Neural crest cell (in vitro differentiated cells): Measurements from ENCODE around the gene PDCD1LG2. TPM values are rescaled to one million over a fixed set of nuclear protein-coding genes. Genes with fewer than 3 reads are reported as not detected.

Source experiments
- DNase-seq: peaks from one replicate; pipeline ENCODE4 v3.0.0; 2021; ENCODE audit warnings: low read depth, mixed read lengths, low spot score
- H3K27ac Mint-ChIP-seq: one replicate; pipeline ENCODE4 v1.8.0; 2021; ENCODE audit warnings: mild to moderate bottlenecking, mixed read lengths; ENCODE audit not compliant: unreplicated experiment
- H3K27me3 Mint-ChIP-seq: 2 replicates; pipeline ENCODE4 v1.8.0; 2021; ENCODE audit warnings: low read depth, mild to moderate bottlenecking, mixed read lengths
- H3K36me3 Mint-ChIP-seq: 2 replicates; pipeline ENCODE4 v1.8.0; 2021; ENCODE audit warnings: low read depth, mild to moderate bottlenecking, mixed read lengths
- H3K4me1 Mint-ChIP-seq: 2 replicates; pipeline ENCODE4 v1.8.0; 2021; ENCODE audit warnings: mixed read lengths
- H3K4me3 Mint-ChIP-seq: one replicate; pipeline ENCODE4 v1.8.0; 2021; ENCODE audit warnings: mild to moderate bottlenecking, mixed read lengths
- H3K9me3 Mint-ChIP-seq: 2 replicates; pipeline ENCODE4 v1.8.0; 2021; ENCODE audit warnings: mixed read lengths
- total RNA-seq: library from RNA; stranded (reverse); gene quantifications from 2 replicates; pipeline ENCODE4 v1.2.1, GENCODE V29; 2021
- TF ChIP-seq, protein P1 (sequence below): fragments of 200-600 bp; sonication (generic); conservative IDR thresholded peaks from 2 replicates; pipeline ENCODE4 v1.5.0; 2021; ENCODE audit warnings: antibody characterized with exemption, mild to moderate bottlenecking

Gene PDCD1LG2
- total RNA-seq, 1 donor from 2014 or later = not detected

DNA sequence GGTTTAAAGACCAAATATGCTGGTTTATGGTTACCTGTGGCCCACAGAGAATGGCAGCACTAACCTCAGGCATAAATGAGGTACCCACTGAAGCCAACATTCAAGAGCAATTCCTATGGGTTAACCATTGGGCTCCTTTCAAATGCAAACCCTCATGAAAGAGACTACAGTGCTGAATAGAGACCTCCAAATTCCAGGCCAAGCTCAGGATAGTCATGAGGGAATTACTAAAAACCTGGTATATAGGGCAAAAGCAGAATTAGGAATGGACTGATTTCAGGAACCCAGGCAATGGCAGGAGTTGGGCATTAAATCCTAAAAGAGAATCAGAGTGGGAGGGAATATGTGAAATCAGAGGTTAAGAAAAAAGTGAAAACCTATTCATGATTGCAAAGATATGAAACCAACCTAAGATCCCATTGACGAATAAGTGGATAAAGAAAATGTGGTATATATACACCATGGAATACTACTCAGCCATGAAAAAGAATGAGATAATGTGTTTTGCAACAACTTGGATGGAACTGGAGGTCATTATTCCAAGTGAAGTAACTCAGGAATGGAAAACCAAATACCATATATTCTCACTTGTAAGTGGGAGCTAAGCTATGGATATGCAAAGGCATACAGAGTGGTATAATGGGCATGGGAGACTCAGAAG is 51.6 kb downstream of the PDCD1LG2 start:
- Mint-ChIP-seq H3K36me3 (no peaks in the 10 kb centered on the region), H3K9me3 (peaks cover 2% of the 10 kb centered on the region), H3K27me3 (no peaks in the 10 kb centered on the region), H3K27ac (no peak overlapping the region), H3K4me1 (peaks cover 37% of the 10 kb centered on the region), H3K4me3 (no peak overlapping the region)
- no peak for DNase-seq
- TF ChIP-seq, protein P1, sequence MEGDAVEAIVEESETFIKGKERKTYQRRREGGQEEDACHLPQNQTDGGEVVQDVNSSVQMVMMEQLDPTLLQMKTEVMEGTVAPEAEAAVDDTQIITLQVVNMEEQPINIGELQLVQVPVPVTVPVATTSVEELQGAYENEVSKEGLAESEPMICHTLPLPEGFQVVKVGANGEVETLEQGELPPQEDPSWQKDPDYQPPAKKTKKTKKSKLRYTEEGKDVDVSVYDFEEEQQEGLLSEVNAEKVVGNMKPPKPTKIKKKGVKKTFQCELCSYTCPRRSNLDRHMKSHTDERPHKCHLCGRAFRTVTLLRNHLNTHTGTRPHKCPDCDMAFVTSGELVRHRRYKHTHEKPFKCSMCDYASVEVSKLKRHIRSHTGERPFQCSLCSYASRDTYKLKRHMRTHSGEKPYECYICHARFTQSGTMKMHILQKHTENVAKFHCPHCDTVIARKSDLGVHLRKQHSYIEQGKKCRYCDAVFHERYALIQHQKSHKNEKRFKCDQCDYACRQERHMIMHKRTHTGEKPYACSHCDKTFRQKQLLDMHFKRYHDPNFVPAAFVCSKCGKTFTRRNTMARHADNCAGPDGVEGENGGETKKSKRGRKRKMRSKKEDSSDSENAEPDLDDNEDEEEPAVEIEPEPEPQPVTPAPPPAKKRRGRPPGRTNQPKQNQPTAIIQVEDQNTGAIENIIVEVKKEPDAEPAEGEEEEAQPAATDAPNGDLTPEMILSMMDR = no peak

DNA sequence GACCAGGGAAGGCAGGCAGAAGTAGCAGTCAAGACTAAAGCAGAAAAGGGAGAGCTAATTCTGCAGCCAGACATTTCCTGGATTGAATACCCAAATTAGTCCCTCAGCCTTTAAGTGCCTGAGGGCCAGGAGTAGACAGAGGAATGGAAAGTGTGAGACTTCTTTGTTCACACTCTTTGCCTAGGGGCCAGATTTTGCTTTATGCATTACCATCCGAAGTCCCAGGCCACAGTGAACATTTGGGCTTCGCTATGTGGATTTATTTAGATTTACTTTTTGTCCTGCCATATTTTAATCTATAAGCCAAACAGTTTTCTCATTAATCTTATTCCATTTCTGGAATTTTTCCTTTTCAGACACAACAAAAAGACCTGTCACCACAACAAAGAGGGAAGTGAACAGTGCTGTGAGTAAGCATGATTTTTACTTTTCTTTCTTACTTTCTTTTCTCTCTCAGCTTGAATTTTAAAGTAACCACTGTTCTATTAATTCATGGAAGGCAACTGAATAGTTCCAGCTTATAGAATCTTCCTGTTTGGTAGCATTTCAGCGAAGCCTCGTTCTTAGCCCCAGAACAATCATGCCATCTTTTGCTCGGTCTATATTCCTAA is 52.6 kb downstream of the PDCD1LG2 start:
- TF ChIP-seq, protein P1 = no peak
- H3K4me3 Mint-ChIP-seq = no peak overlapping the region
- no peaks in the 10 kb centered on the region for H3K27me3 Mint-ChIP-seq
- peak overlapping the region; percentile 6 for H3K27ac Mint-ChIP-seq
- peaks cover 2% of the 10 kb centered on the region for H3K9me3 Mint-ChIP-seq
- no peak for DNase-seq
- peaks cover 27% of the 10 kb centered on the region for H3K4me1 Mint-ChIP-seq
- no peaks in the 10 kb centered on the region for H3K36me3 Mint-ChIP-seq

DNA sequence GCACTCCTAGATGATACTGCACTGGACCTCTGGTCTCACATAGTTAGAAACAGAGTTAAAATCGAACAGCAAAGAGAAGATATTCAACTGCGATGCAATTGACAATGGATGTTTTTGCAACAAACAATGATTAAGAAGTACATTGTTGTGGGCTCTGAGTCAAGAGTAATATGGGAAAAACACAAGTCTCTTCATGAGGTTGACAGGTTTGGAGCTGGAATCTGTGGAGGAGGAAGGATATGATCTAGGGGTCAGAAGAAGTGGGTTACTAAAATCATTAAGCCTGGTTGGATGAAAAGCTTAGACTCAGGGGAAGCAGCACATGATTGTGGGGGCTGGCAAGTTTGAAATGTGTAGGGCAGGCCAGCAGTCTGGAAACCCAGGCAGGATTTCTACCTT is 53.1 kb downstream of the PDCD1LG2 start:
- no peaks in the 10 kb centered on the region for H3K27me3 Mint-ChIP-seq
- H3K27ac Mint-ChIP-seq = peak overlapping the region; percentile 6
- DNase-seq = no peak
- TF ChIP-seq, protein P1 = no peak
- peaks cover 22% of the 10 kb centered on the region for H3K4me1 Mint-ChIP-seq
- H3K9me3 Mint-ChIP-seq = peaks cover 2% of the 10 kb centered on the region
- H3K36me3 Mint-ChIP-seq = no peaks in the 10 kb centered on the region
- no peak overlapping the region for H3K4me3 Mint-ChIP-seq

DNA sequence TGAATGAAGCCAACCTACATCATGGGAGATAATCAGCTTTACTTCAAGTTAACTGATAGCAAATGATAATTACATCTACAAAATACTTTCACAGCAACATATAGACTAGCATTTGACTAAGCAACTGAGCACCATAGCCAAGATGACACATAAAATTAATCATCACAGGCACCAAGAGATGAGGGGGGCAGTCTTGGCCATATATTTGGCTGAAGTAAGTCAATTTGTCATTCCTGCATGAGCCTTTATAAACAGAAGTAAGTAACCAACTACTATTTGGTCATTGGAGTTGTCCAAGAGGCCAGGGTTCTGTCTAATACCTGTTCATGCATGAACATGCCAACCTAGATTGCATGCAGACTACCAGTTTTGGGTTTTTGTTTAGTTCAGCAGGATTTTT is 53.6 kb downstream of the PDCD1LG2 start:
- TF ChIP-seq, protein P1 = no peak
- no peaks in the 10 kb centered on the region for H3K36me3 Mint-ChIP-seq
- DNase-seq = no peak
- peaks cover 2% of the 10 kb centered on the region for H3K9me3 Mint-ChIP-seq
- H3K27ac Mint-ChIP-seq = peak overlapping the region; percentile 6
- peaks cover 22% of the 10 kb centered on the region for H3K4me1 Mint-ChIP-seq
- no peaks in the 10 kb centered on the region for H3K27me3 Mint-ChIP-seq
- no peak overlapping the region for H3K4me3 Mint-ChIP-seq

DNA sequence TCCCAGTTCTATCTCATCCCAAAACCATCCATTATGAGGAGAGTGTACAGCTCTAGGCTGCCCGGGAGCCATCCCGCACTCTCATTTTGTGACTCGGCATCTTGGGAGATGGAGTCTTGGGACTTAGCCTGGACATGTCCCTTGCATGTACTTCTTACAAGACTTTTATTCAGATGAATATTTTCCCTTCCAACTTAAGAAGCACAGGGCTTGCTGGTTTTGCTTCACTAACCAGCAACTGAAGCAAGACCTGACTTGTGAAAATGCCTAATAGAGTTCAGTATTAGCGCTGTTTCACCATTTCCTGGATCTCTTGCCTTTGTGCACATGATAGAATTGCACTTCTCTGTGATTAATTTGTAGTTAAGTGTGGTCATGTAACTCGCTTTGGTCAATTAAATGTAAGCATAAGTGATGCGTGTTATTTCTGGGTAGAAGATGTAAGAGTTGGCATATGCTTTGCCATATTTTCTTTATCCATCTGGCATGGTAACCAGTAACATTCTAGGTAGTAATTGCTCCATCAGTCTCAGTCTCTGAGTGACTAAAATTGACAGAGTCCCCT is 55.8 kb downstream of the PDCD1LG2 start:
- TF ChIP-seq, protein P1 = no peak
- Mint-ChIP-seq H3K36me3 (no peaks in the 10 kb centered on the region), H3K27me3 (no peaks in the 10 kb centered on the region), H3K9me3 (peaks cover 2% of the 10 kb centered on the region), H3K4me1 (peaks cover 22% of the 10 kb centered on the region), H3K4me3 (no peak overlapping the region), H3K27ac (no peak overlapping the region)
- no peak for DNase-seq
